HAP-1 (cell line): Measurements from ENCODE around the gene TEX48.

Experiments
- DNase-seq, 2 experiments: peaks; one replicate each; pipeline ENCODE4 v3.0.0-alpha.2; 2016 to 2020; ENCODE audit warnings: low spot score in 2 of 2
- H3K27me3 ChIP-seq: fragments of 250-450 bp; sonication (Bioruptor Pico); 2 replicates; pipeline ENCODE4 v1.5.1; 2020; ENCODE audit warnings: low read depth, mild to moderate bottlenecking, moderate library complexity
- H3K36me3 ChIP-seq: fragments of 250-450 bp; sonication (Bioruptor Pico); replicated peaks from 2 replicates; pipeline ENCODE4 v1.5.1; 2020; ENCODE audit warnings: mild to moderate bottlenecking
- H3K4me1 ChIP-seq: fragments of 250-450 bp; sonication (Bioruptor Pico); 2 replicates; pipeline ENCODE4 v1.5.1; 2020; ENCODE audit warnings: mild to moderate bottlenecking
- H3K4me3 ChIP-seq: fragments of 250-450 bp; sonication (Bioruptor Pico); 2 replicates; pipeline ENCODE4 v1.5.1; 2020; ENCODE audit warnings: mild to moderate bottlenecking, moderate library complexity
- H3K9me3 ChIP-seq: fragments of 250-450 bp; sonication (Bioruptor Pico); 2 replicates; pipeline ENCODE4 v1.5.1; 2020; ENCODE audit warnings: mild to moderate bottlenecking, moderate library complexity
- in situ Hi-C: fragments of 300-500 bp; cut with MboI; formaldehyde crosslinking; loops from 3 replicates; pipeline ENCODE4 v1.14.3; 2020; ENCODE audit warnings: low sequenced_read_pairs, inconsistent platforms, mixed read lengths

Gene TEX48

GRCh38 chr9:114681594-114682332 lies at the start of gene TEX48:
Gene TEX48, minus strand, starts transcription at chr9:114682192. Its CDS starts 10,469 bp downstream, at chr9:114671723.
- DNase-seq: peak; percentile 49 to 83
- Histone ChIP-seq H3K4me3 (no peak within 1 kb of the TSS), H3K9me3 (no peaks in the 10 kb centered on the region), H3K27me3 (no peaks in the 10 kb centered on the region; the same call in 1 of the 2 replicates), H3K36me3 (no peaks in the 10 kb centered on the region), H3K4me1 (peaks cover 5% of the 10 kb centered on the region)
- in situ Hi-C loops: no loop called here

GRCh38 chr9:114731701-114732100 lies 49.7 kb upstream of the TEX48 start:
- Histone ChIP-seq H3K9me3 (no peaks in the 10 kb centered on the region), H3K27me3 (peaks cover 12% of the 10 kb centered on the region; the same call in 1 of the 2 replicates), H3K36me3 (no peaks in the 10 kb centered on the region), H3K4me3 (no peak overlapping the region), H3K4me1 (no peaks in the 10 kb centered on the region)
- in situ Hi-C loops: loop anchor here (10.0 kb wide), 1 partner anchor 173 kb away; no protein-coding TSS in a partner anchor
- DNase-seq: no peak

- no peak for DNase-seq
- Histone ChIP-seq H3K4me1 (no peaks in the 10 kb centered on the region), H3K4me3 (no peak overlapping the region), H3K9me3 (no peaks in the 10 kb centered on the region), H3K27me3 (no peaks in the 10 kb centered on the region), H3K36me3 (no peaks in the 10 kb centered on the region)
- in situ Hi-C loops: loop anchor here (10.0 kb wide), 1 partner anchor 175 kb away; no protein-coding TSS in a partner anchor
These were observed 47.7 kb upstream of the TEX48 start for GRCh38 chr9:114729706-114730105.

- in situ Hi-C loops: no loop called here
- no peak overlapping the region for H3K4me3 ChIP-seq
- no peaks in the 10 kb centered on the region for H3K36me3 ChIP-seq
- DNase-seq: no peak
- no peaks in the 10 kb centered on the region for H3K9me3 ChIP-seq
- no peaks in the 10 kb centered on the region for H3K27me3 ChIP-seq
- H3K4me1 ChIP-seq: no peaks in the 10 kb centered on the region
These were observed 43.9 kb upstream of the TEX48 start for GRCh38 chr9:114725930-114726329.

GRCh38 chr9:114724744-114725143 lies 42.8 kb upstream of the TEX48 start:
- Histone ChIP-seq H3K36me3 (no peaks in the 10 kb centered on the region), H3K27me3 (no peaks in the 10 kb centered on the region; the same call in 1 of the 2 replicates), H3K4me3 (no peak overlapping the region), H3K9me3 (no peaks in the 10 kb centered on the region), H3K4me1 (no peaks in the 10 kb centered on the region)
- DNase-seq: no peak
- in situ Hi-C loops: no loop called here

- no peaks in the 10 kb centered on the region for H3K36me3 ChIP-seq
These were observed 41.9 kb upstream of the TEX48 start for GRCh38 chr9:114723931-114724330.

GRCh38 chr9:114722937-114723620 lies 41.1 kb upstream of the TEX48 start:
- no peak for DNase-seq
- H3K4me1 ChIP-seq: no peaks in the 10 kb centered on the region

More at GRCh38 chr9:114723931-114724330, 41.9 kb upstream of the TEX48 start:
- Histone ChIP-seq H3K27me3 (no peaks in the 10 kb centered on the region; the same call in 1 of the 2 replicates), H3K4me1 (no peaks in the 10 kb centered on the region), H3K4me3 (no peak overlapping the region), H3K9me3 (no peaks in the 10 kb centered on the region)
- no peak for DNase-seq
- in situ Hi-C loops: no loop called here

GRCh38 chr9:114722081-114722621 lies 40.2 kb upstream of the TEX48 start:
- H3K27me3 ChIP-seq: no peaks in the 10 kb centered on the region; the same call in 1 of the 2 replicates
- H3K9me3 ChIP-seq: no peaks in the 10 kb centered on the region
- in situ Hi-C loops: no loop called here
- H3K4me3 ChIP-seq: no peak overlapping the region
- no peaks in the 10 kb centered on the region for H3K36me3 ChIP-seq
- no peak for DNase-seq
- H3K4me1 ChIP-seq: no peaks in the 10 kb centered on the region

More at GRCh38 chr9:114722937-114723620, 41.1 kb upstream of the TEX48 start:
- in situ Hi-C loops: no loop called here
- Histone ChIP-seq H3K4me3 (no peak overlapping the region), H3K9me3 (no peaks in the 10 kb centered on the region), H3K27me3 (no peaks in the 10 kb centered on the region; the same call in 1 of the 2 replicates), H3K36me3 (no peaks in the 10 kb centered on the region)

GRCh38 chr9:114721491-114722079 lies 39.6 kb upstream of the TEX48 start:
- H3K9me3 ChIP-seq: no peaks in the 10 kb centered on the region
- in situ Hi-C loops: no loop called here
- no peak overlapping the region for H3K4me3 ChIP-seq
- no peaks in the 10 kb centered on the region for H3K36me3 ChIP-seq
- H3K27me3 ChIP-seq: no peaks in the 10 kb centered on the region; the same call in 1 of the 2 replicates
- no peak for DNase-seq
- H3K4me1 ChIP-seq: no peaks in the 10 kb centered on the region

- Histone ChIP-seq H3K9me3 (no peaks in the 10 kb centered on the region), H3K4me1 (no peaks in the 10 kb centered on the region), H3K27me3 (no peaks in the 10 kb centered on the region; the same call in 1 of the 2 replicates), H3K4me3 (no peak overlapping the region), H3K36me3 (no peaks in the 10 kb centered on the region)
- in situ Hi-C loops: no loop called here
- DNase-seq: no peak
These were observed 38.2 kb upstream of the TEX48 start for GRCh38 chr9:114720086-114720676.

GRCh38 chr9:114719290-114719689 lies 37.3 kb upstream of the TEX48 start:
- in situ Hi-C loops: no loop called here
- Histone ChIP-seq H3K9me3 (no peaks in the 10 kb centered on the region), H3K4me1 (no peaks in the 10 kb centered on the region), H3K4me3 (no peak overlapping the region), H3K27me3 (no peaks in the 10 kb centered on the region; the same call in 1 of the 2 replicates), H3K36me3 (no peaks in the 10 kb centered on the region)
- no peak for DNase-seq

- Histone ChIP-seq H3K4me1 (no peaks in the 10 kb centered on the region), H3K9me3 (no peaks in the 10 kb centered on the region), H3K36me3 (no peaks in the 10 kb centered on the region), H3K27me3 (no peaks in the 10 kb centered on the region; the same call in 1 of the 2 replicates), H3K4me3 (no peak overlapping the region)
- no peak for DNase-seq
- in situ Hi-C loops: no loop called here
These were observed 36.8 kb upstream of the TEX48 start for GRCh38 chr9:114718801-114719221.

GRCh38 chr9:114717908-114718486 lies 36.0 kb upstream of the TEX48 start:
- H3K27me3 ChIP-seq: peaks cover 1% of the 10 kb centered on the region; the same call in 1 of the 2 replicates
- in situ Hi-C loops: no loop called here
- H3K4me3 ChIP-seq: no peak overlapping the region
- DNase-seq: no peak
- no peaks in the 10 kb centered on the region for H3K9me3 ChIP-seq
- no peaks in the 10 kb centered on the region for H3K36me3 ChIP-seq
- no peaks in the 10 kb centered on the region for H3K4me1 ChIP-seq
